Activated T-cell treated with anti-CD3 and anti-CD28 coated beads, Interleukin-2, amount 50 U/mL, for 4 hours (primary cell): ENCODE measurements around the gene PDE4B. TPM values are rescaled to one million over a fixed set of nuclear protein-coding genes. Genes with fewer than 3 reads are reported as not detected.
"Not testable (repeated sequence)": the region's sequence is repeated elsewhere in the genome, so short reads cannot be mapped to it uniquely, and the experiment has no call there.

Experiments used
- ATAC-seq, 2 donors: fragments of 200-7000 bp; cut with Tn5 transposase; one replicate each; pipeline ENCODE4 v1.10.0; 2021
- DNase-seq: peaks from one replicate; pipeline ENCODE4 v3.0.0-alpha.2; 2020
- H3K27me3 Mint-ChIP-seq: one replicate; pipeline ENCODE4 v1.8.0; 2021; ENCODE audit warnings: low read depth, mixed read lengths
- H3K36me3 Mint-ChIP-seq: one replicate; pipeline ENCODE4 v1.8.0; 2022; ENCODE audit warnings: mixed read lengths; ENCODE audit not compliant: insufficient read depth
- H3K4me1 Mint-ChIP-seq: one replicate; pipeline ENCODE4 v1.8.0; 2021; ENCODE audit warnings: low read depth, mixed read lengths
- H3K4me3 Mint-ChIP-seq: one replicate; pipeline ENCODE4 v1.8.0; 2021; ENCODE audit warnings: mild to moderate bottlenecking, moderate library complexity, mixed read lengths
- H3K9me3 Mint-ChIP-seq: one replicate; pipeline ENCODE4 v1.8.0; 2021; ENCODE audit warnings: mixed read lengths
- total RNA-seq, 3 donors: library from RNA; stranded (reverse); gene quantifications; one replicate each; pipeline ENCODE4 v1.2.1, GENCODE V29; 2021

The PDE4B gene
- total RNA-seq, 3 donors from 2014 or later, result 18.8 to 31.5 (median 20.8) TPM

GRCh38 chr1:66403007-66403731 is 610.5 kb downstream of the PDE4B start:
- Mint-ChIP-seq H3K9me3 (no peaks in the 10 kb centered on the region), H3K4me1 (peaks cover 22% of the 10 kb centered on the region)
- ATAC-seq, result no peak

DNA sequence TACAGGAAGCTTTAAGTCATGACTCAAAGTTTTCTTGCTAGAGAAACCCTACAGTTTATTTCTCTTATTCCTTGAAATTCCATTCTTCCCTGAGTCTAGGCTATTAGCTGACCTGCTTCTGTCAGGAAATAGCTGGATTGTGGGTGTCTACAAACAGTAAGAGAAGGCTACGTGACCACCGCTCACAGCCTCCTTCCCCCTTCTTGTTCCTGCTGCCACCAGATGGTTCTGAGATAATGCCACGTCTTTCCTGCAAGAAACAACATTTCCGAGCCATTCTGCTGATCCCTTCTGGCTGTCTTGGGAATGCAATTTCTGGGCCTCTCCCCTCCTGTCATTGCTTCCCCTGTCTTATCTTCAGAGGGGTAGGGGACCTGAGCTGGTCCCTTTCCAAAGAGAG is 612.4 kb downstream of the PDE4B start:
- H3K4me1 Mint-ChIP-seq, result peaks cover 14% of the 10 kb centered on the region
- DNase-seq (no peak), ATAC-seq (no peak)
- peaks cover 2% of the 10 kb centered on the region for H3K27me3 Mint-ChIP-seq
- H3K4me3 Mint-ChIP-seq, result no peak overlapping the region
- H3K9me3 Mint-ChIP-seq, result peaks cover 5% of the 10 kb centered on the region
- H3K36me3 Mint-ChIP-seq, result no peaks in the 10 kb centered on the region

More at GRCh38 chr1:66403007-66403731, 610.5 kb downstream of the PDE4B start:
- Mint-ChIP-seq H3K36me3 (no peaks in the 10 kb centered on the region), H3K4me3 (no peak overlapping the region), H3K27me3 (peaks cover 2% of the 10 kb centered on the region)
- DNase-seq, result no peak

DNA sequence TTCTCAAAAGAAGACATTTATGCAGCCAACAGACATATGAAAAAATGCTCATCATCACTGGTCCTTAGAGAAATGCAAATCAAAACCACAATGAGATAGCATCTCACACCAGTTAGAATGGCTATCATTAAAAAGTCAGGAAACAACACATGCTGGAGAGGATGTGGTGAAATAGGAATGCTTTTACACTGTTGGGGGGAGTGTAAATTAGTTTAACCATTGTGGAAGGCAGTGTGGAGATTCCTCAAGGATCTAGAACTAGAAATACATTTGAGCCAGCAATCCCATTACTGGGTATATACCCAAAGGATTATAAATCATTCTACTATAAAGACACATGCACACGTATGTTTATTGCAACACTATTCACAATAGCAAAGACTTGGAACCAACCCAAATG is 618.8 kb downstream of the PDE4B start:
- not testable (repeated sequence) for H3K36me3 Mint-ChIP-seq, ATAC-seq, H3K4me3 Mint-ChIP-seq, DNase-seq, H3K9me3 Mint-ChIP-seq, H3K27me3 Mint-ChIP-seq
- H3K4me1 Mint-ChIP-seq, result peaks cover 19% of the 10 kb centered on the region

- Mint-ChIP-seq H3K27me3 (no peaks in the 10 kb centered on the region), H3K4me1 (peaks cover 19% of the 10 kb centered on the region), H3K36me3 (no peaks in the 10 kb centered on the region), H3K4me3 (no peak overlapping the region), H3K9me3 (peaks cover 9% of the 10 kb centered on the region)
- ATAC-seq (no peak), DNase-seq (no peak)
These were observed 620.0 kb downstream of the PDE4B start for GRCh38 chr1:66412704-66413103.

DNA sequence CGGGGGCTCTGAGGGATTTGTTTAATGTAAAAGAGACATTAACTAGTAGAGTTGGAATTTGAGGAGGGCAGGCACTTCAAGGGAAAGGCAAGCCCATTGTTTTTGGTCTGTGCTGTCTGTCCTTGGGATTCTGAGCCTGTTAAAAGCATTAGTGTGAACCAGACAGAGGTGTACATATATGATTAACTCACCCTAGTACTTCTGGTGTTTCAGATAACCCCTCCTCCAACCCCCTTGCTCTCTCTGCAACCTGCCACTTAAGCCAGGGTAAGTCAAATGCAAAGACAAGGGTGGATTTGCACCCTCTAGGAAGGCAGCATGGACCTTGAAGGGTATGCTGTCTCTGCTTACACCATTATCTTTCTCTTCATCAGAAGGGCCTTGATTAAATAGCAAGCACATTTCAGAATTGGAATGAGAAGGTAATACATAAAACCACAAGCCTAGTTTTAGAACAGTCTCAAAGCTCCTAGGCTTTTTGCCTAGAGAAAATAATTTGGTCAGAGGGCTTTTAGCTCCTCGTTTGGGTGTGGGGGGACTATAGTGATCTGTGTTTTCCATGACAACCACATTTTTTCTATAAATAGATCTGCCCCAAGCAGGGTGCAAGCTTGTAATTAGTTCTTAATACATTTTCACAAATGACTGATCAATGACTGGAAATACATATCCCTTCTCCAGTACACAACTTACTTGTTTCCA is 620.6 kb downstream of the PDE4B start:
- peaks cover 19% of the 10 kb centered on the region for H3K4me1 Mint-ChIP-seq
- ATAC-seq, result no peak
- no peak for DNase-seq
- peaks cover 3% of the 10 kb centered on the region for H3K36me3 Mint-ChIP-seq
- no peaks in the 10 kb centered on the region for H3K27me3 Mint-ChIP-seq
- peaks cover 15% of the 10 kb centered on the region for H3K9me3 Mint-ChIP-seq
- no peak overlapping the region for H3K4me3 Mint-ChIP-seq

DNA sequence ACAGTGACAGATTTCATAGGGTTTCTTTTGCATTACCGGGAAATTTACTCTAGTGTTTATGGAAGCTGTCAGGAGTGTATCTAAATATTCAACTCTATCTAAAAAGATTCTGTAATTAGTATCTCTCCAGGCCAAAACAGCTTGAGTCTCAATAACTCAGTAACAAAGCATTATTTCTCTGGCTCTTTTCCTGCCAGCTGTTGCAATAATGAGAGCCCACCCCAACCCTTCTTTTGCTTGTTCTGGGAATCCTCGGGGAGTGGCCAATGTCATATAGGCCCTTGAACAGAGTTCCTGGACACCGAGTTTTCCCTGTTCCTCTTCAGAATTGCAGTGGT is 621.1 kb downstream of the PDE4B start:
- no peak for ATAC-seq
- no peaks in the 10 kb centered on the region for H3K27me3 Mint-ChIP-seq
- peaks cover 18% of the 10 kb centered on the region for H3K9me3 Mint-ChIP-seq
- peaks cover 3% of the 10 kb centered on the region for H3K36me3 Mint-ChIP-seq
- no peak overlapping the region for H3K4me3 Mint-ChIP-seq
- no peak for DNase-seq
- peaks cover 19% of the 10 kb centered on the region for H3K4me1 Mint-ChIP-seq

DNA sequence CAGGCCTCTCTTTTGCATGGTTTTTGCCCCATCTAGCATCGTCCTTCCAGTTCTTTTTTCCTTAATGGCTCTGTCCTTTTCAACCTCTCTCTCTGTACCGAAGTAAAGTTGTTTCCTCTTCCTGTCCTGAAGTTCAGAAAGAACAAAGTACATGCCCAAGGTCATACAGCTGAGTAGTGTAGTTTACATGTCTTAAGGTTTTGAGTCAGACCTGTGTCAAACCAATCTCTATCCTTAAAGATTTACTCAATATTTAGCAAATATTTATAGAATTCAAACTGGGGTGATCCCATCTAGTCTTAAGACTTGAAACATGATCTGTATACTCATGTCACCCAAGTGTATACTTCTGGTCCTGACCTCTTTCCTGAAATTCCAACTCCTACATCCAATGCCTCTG is 622.6 kb downstream of the PDE4B start:
- Mint-ChIP-seq H3K27me3 (no peaks in the 10 kb centered on the region), H3K4me3 (no peak overlapping the region), H3K4me1 (peaks cover 16% of the 10 kb centered on the region), H3K9me3 (peaks cover 17% of the 10 kb centered on the region), H3K36me3 (peaks cover 3% of the 10 kb centered on the region)
- ATAC-seq (no peak), DNase-seq (no peak)

DNA sequence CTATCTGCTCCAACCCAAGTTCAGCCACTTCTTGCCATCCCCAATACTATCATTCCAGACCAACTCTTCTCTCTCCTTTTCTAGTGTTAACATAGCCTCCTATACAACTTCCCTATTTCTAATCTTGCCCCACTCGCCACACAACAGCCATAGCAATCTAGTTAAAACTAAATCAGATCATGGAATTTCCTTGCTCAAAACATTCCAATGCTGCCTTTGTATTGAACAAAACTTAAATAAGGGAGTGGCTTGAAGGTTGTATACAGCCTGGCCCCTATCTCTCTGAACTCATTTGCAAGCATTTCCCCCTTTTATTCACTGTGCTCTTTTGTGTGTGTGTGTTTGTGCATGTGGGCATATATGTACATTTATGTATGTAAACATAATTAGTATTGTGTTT is 623.2 kb downstream of the PDE4B start:
- Mint-ChIP-seq H3K4me1 (peaks cover 12% of the 10 kb centered on the region), H3K27me3 (no peaks in the 10 kb centered on the region), H3K36me3 (peaks cover 3% of the 10 kb centered on the region), H3K9me3 (peaks cover 17% of the 10 kb centered on the region), H3K4me3 (no peak overlapping the region)
- DNase-seq, result no peak
- ATAC-seq, result no peak

- ATAC-seq (no peak), DNase-seq (no peak)
- peaks cover 8% of the 10 kb centered on the region for H3K4me1 Mint-ChIP-seq
- no peaks in the 10 kb centered on the region for H3K27me3 Mint-ChIP-seq
- peaks cover 17% of the 10 kb centered on the region for H3K9me3 Mint-ChIP-seq
- H3K4me3 Mint-ChIP-seq, result no peak overlapping the region
- H3K36me3 Mint-ChIP-seq, result peaks cover 3% of the 10 kb centered on the region
These were observed 623.6 kb downstream of the PDE4B start for GRCh38 chr1:66416295-66416694.

DNA sequence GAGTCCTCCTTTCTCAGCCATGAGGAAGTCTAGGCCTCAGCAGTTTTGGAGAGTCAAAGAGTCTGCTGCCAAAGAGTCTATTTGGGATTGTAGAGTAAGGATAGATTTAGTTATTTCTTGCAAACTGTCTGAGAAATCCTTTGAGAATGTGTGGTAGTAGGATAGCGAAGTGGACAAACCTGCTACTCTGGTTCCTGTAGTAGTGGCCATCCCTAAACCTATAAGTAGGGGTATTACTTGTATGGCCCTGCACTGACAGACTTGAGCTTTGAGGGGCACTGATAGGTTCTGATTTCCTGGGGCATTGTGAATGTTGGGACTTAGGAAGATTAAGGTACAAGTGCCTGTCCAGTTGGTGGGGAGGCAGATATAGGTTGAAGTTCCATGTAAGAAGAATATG is 625.3 kb downstream of the PDE4B start:
- peaks cover 4% of the 10 kb centered on the region for H3K4me1 Mint-ChIP-seq
- H3K9me3 Mint-ChIP-seq, result peaks cover 17% of the 10 kb centered on the region
- DNase-seq (no peak), ATAC-seq (no peak)
- H3K4me3 Mint-ChIP-seq, result no peak overlapping the region
- peaks cover 3% of the 10 kb centered on the region for H3K36me3 Mint-ChIP-seq
- no peaks in the 10 kb centered on the region for H3K27me3 Mint-ChIP-seq

DNA sequence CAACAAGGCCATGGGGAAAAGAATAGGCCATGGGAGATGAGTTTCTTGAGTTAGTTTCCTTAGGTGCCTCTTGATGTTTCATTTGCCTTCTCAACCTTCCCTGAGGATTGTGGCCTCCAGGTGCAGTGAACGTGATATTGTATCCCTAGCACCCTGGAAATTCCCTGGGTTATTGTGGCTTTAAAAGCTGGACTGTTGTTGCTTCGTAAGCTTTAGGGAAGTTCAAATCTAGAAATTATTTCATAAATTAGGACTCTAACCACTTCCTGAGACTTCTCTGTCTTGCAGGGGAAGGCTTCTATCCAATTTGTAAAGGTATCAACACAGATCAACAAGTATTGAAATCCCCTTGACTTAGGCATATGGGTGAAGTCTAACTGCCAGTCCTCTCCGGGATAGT is 627.5 kb downstream of the PDE4B start:
- ATAC-seq, H3K4me1 Mint-ChIP-seq, DNase-seq, H3K36me3 Mint-ChIP-seq, H3K4me3 Mint-ChIP-seq, H3K27me3 Mint-ChIP-seq: not testable (repeated sequence)
- H3K9me3 Mint-ChIP-seq, result peaks cover 17% of the 10 kb centered on the region

- H3K4me3 Mint-ChIP-seq, H3K4me1 Mint-ChIP-seq, ATAC-seq, H3K36me3 Mint-ChIP-seq, DNase-seq, H3K27me3 Mint-ChIP-seq: not testable (repeated sequence)
- H3K9me3 Mint-ChIP-seq, result peaks cover 17% of the 10 kb centered on the region
These were observed 628.2 kb downstream of the PDE4B start for GRCh38 chr1:66420906-66421305.

DNA sequence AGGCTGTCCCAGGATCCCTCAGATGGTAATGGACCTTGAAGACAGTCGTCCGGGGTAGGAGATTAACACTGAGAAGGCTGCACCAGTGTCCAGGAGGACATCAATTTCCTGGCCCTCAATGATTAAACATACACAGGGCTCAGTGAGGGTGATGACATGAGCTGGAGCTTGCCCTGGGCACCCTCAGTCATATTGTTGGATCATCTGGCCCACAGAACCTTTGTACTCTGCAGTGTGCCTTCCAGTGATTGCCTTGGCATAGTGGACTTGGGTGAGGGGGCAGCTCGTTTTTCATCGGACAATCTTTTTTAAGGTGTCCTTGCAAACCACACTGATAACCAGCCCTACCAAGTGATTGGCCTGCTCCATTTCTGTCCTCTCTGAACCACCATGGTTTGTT is 630.1 kb downstream of the PDE4B start:
- Mint-ChIP-seq H3K9me3 (peaks cover 12% of the 10 kb centered on the region), H3K4me1 (peaks cover 7% of the 10 kb centered on the region), H3K27me3 (no peaks in the 10 kb centered on the region), H3K36me3 (peaks cover 3% of the 10 kb centered on the region), H3K4me3 (no peak overlapping the region)
- DNase-seq (no peak), ATAC-seq (no peak)
